ENCODE measurements around the gene BARHL2. TPM values are rescaled to one million over a fixed set of nuclear protein-coding genes. Genes with fewer than 3 reads are reported as not detected.

BARHL2 gene
- total and polyA plus RNA-seq, 2 experiments from 2014 or later: not detected

DNA sequence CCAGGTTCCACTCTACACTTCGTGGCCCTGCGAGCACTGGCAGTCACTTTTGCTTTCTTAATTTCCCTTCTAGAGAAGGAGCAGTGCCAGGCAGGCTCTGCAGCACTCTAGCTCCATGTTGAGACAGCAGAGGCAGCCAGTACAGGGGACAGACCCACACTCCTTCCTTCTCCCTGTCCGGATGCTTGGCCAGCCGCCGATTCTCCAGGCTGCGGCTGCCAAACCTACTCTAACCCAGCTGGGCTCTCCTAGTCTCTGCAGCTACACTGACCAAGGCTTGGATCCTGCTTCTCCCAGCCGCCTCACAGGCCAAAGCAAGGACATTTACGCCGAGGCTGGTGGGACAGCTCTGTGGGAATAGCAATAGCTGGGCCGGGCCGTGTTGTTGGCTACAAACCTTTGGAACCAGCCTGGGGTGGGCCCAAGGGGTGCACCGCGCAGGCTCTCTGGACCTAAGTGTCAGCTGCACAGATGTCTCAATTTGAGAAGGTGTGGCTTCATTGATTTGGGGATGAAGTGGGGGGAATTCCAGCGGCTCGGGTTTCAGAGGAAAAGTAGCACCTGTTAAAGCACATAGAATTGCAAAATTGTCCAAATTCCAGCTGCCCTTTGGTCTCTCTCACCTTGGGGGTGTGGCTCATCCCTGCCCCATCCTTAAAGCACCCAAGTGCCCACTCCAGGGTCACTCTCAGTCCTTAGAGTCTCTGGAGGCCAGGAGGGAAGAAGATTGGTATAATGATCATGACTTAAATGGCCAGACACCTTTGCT is 3.2 kb downstream of the BARHL2 start:
- Histone ChIP-seq H3K27me3 (peaks cover 93% of the 10 kb centered on the region), H3K9me2 (replicated peaks; ENCODE audit: insufficient read depth) (no peaks in the 10 kb centered on the region)
- WGBS (ENCODE audit: low lambda C conversion rate, missing lambda C conversion rate): 7% methylated on average over 15 of the region's 15 CpGs

GRCh38 chr1:90712915-90713730 is 4.0 kb downstream of the BARHL2 start:
- no peak for DNase-seq (ENCODE audit: low spot score)
- H4K20me1 ChIP-seq (ENCODE audit: insufficient read depth, poor library complexity, severe bottlenecking): no peaks in the 10 kb centered on the region
- H3K4me1 ChIP-seq (ENCODE audit: insufficient read depth): peaks cover 10% of the 10 kb centered on the region
- H3K4me2 ChIP-seq: no peak overlapping the region
- H3K9me2 ChIP-seq (replicated peaks; ENCODE audit: insufficient read depth): no peaks in the 10 kb centered on the region
- H3K9me3 ChIP-seq (ENCODE audit: low read depth): no peaks in the 10 kb centered on the region
- H3K36me3 ChIP-seq (replicated peaks; ENCODE audit: insufficient read depth, low read depth): no peaks in the 10 kb centered on the region
- no peak overlapping the region for H3K27ac ChIP-seq
- H3K27me3 ChIP-seq: peaks cover 93% of the 10 kb centered on the region
- TF ChIP-seq EZH2phosphoT487 (IDR thresholded peaks at IDR 0.05; ENCODE audit: low read depth, severe bottlenecking, unreplicated experiment) (no peak), EZH2 (IDR thresholded peaks at IDR 0.05; ENCODE audit: borderline replicate concordance) (peak; percentile 62)
- H2AFZ ChIP-seq: no peak overlapping the region
- no peak overlapping the region for H3K4me3 ChIP-seq
- no peaks in the 10 kb centered on the region for H3K79me2 ChIP-seq
- 12% methylated on average over 15 of the region's 15 CpGs for WGBS (ENCODE audit: low lambda C conversion rate, missing lambda C conversion rate)

More for the DNA sequence above, 3.2 kb downstream of the BARHL2 start:
- Histone ChIP-seq H3K79me2 (no peaks in the 10 kb centered on the region), H3K27ac (no peak overlapping the region), H3K9me3 (ENCODE audit: low read depth) (no peaks in the 10 kb centered on the region), H2AFZ (no peak overlapping the region), H3K4me2 (no peak overlapping the region), H3K4me3 (no peak overlapping the region), H3K36me3 (replicated peaks; ENCODE audit: insufficient read depth, low read depth) (no peaks in the 10 kb centered on the region), H3K4me1 (ENCODE audit: insufficient read depth) (peaks cover 18% of the 10 kb centered on the region), H4K20me1 (ENCODE audit: insufficient read depth, poor library complexity, severe bottlenecking) (no peaks in the 10 kb centered on the region)
- TF ChIP-seq EZH2phosphoT487 (IDR thresholded peaks at IDR 0.05; ENCODE audit: low read depth, severe bottlenecking, unreplicated experiment): peak; percentile 32
- TF ChIP-seq EZH2 (IDR thresholded peaks at IDR 0.05; ENCODE audit: borderline replicate concordance): peak; percentile 49
- no peak for TF ChIP-seq CTCF (IDR thresholded peaks at IDR 0.05; ENCODE audit: poor library complexity)
- no peak for DNase-seq (ENCODE audit: low spot score)

DNA sequence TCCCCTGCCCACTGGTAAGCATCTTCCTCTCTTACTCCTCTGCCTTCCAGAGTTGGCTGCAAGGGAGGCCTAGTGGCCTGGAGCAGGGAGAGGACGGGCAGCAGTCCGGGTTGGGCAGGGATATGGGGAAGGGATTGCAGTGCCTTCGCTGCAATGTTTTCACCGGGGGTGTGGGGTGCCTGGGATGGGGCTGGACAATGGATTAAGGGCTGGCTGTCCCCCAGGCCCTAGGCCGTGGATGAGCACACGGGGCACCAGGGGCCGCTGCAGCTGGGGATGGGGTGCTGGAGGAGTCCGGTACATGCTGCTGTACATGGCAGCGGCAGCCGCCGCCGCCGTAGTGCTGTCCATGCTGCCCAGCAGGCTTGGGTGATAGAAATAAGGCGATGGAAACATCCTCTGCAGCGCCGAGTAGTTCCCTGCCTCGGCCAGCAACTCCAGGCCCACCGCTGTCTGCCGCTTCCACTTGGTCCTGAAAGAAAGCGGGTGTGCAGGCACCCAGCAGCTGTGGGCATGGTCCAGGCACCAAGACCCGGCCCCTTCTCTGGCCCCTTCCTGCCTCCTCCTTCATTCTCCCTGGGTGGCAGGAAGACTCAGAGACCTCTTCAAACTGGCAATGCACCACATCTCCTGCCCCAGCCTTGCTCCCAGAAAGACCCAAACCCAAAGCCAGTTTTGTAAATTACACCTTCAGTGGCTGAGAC is 4.8 kb downstream of the BARHL2 start:
- Histone ChIP-seq H3K36me3 (replicated peaks; ENCODE audit: insufficient read depth, low read depth) (no peaks in the 10 kb centered on the region), H3K79me2 (no peaks in the 10 kb centered on the region), H3K4me1 (ENCODE audit: insufficient read depth) (peaks cover 8% of the 10 kb centered on the region), H3K4me3 (no peak overlapping the region), H3K4me2 (no peak overlapping the region), H3K9me3 (ENCODE audit: low read depth) (no peaks in the 10 kb centered on the region), H2AFZ (no peak overlapping the region), H4K20me1 (ENCODE audit: insufficient read depth, poor library complexity, severe bottlenecking) (no peaks in the 10 kb centered on the region), H3K27ac (no peak overlapping the region), H3K9me2 (replicated peaks; ENCODE audit: insufficient read depth) (no peaks in the 10 kb centered on the region), H3K27me3 (peaks cover 97% of the 10 kb centered on the region)
- WGBS (ENCODE audit: low lambda C conversion rate, missing lambda C conversion rate): 9% methylated on average over 20 of the region's 21 CpGs
- TF ChIP-seq EZH2phosphoT487 (IDR thresholded peaks at IDR 0.05; ENCODE audit: low read depth, severe bottlenecking, unreplicated experiment) (no peak), CTCF (IDR thresholded peaks at IDR 0.05; ENCODE audit: poor library complexity) (no peak), EZH2 (IDR thresholded peaks at IDR 0.05; ENCODE audit: borderline replicate concordance) (no peak)
- no peak for DNase-seq (ENCODE audit: low spot score)

Data from hepatocyte (in vitro differentiated cells).